HG03103 (cell line): ENCODE results near the gene TBXT.
"Not testable (repeated sequence)": the region's sequence is repeated elsewhere in the genome, so short reads cannot be mapped to it uniquely, and the experiment has no call there.

Experiments
- ATAC-seq: cut with Tn5 transposase; IDR thresholded peaks from one replicate; pipeline ENCODE4 v1.9.1; 2021; ENCODE audit warnings: low read depth; ENCODE audit not compliant: unreplicated experiment

Gene TBXT, protein sequence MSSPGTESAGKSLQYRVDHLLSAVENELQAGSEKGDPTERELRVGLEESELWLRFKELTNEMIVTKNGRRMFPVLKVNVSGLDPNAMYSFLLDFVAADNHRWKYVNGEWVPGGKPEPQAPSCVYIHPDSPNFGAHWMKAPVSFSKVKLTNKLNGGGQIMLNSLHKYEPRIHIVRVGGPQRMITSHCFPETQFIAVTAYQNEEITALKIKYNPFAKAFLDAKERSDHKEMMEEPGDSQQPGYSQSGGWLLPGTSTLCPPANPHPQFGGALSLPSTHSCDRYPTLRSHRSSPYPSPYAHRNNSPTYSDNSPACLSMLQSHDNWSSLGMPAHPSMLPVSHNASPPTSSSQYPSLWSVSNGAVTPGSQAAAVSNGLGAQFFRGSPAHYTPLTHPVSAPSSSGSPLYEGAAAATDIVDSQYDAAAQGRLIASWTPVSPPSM

DNA sequence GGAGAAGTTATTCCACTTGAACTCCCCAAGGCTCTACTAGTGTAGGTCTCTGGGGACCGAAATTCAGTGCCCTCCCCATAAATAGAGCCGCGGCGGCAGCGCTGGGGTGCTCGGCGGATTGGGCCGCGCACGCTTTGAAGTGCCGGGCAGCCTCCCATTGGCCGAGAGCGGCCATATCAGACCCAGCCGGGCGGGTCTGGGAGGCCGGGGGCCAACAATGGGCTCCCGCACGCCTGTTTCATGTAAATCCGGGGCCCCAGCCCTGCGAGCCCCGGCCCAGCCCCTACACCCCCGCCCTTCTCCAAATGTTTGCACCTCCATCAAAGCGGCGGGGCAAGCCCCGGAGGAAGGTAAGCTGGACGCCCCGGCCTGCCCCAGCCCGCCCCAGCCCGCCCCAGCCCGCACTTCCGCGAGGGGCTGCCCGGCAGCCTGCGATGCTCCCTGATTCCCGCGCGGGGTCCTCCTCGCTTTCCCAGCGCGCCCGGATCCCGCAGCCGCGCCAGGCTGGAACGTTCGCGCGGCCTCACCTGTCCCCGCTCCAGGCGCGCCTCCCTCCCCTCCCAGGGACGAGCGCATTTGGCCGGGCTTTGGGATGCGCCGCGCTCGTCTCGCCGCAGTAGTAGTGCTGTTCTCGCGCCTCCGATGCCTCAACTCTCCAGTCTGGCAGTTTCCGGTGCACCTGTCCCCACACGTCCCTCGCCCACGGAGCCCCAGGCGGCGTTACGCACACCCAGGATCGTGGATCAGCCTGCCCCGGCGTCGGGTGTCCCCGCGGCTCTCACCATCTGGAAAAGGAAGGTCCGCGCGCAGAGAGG, at the start of gene TBXT:
TBXT (minus strand) TSS at position 51 of the 815 bp plus-strand sequence. CDS start 260 bp downstream, outside the sequence.
- no peak for ATAC-seq

DNA sequence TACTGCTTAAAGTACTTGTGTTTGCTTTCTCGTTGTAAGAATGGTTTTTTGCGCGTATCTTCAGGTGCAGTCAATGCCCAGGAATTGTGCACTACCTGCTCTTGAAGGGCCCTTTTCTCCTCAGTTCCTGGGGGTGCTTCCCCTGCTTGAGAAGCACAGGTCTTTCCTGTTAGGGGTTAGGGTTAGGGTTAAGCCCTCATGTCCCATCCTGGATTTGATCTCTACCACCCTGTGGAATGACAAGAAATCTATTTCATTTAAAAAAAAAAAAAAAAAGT, 39.6 kb upstream of the TBXT start:
- ATAC-seq: no peak

- no peak for ATAC-seq
Observed at GRCh38 chr6:166206510-166207283, 39.0 kb upstream of the TBXT start.

DNA sequence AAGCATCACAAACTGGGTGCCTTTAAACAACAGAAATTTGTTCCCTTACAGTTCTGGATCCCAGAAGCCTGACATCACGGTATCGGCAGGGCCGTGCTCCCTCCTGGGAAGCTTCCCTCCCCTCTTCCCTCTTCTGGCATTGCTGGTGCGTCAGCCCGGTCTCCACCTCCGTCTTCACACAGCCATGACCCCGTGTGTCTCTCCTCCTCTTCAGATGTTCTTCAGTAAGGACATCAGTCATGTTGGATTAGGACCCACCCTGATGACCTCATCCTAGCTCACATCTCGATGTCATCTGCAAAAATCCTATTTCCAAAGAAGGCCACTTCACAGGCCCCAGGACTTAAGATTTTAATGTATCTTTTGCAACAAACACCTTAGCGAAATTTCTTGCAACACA, 38.4 kb upstream of the TBXT start:
- ATAC-seq: no peak

DNA sequence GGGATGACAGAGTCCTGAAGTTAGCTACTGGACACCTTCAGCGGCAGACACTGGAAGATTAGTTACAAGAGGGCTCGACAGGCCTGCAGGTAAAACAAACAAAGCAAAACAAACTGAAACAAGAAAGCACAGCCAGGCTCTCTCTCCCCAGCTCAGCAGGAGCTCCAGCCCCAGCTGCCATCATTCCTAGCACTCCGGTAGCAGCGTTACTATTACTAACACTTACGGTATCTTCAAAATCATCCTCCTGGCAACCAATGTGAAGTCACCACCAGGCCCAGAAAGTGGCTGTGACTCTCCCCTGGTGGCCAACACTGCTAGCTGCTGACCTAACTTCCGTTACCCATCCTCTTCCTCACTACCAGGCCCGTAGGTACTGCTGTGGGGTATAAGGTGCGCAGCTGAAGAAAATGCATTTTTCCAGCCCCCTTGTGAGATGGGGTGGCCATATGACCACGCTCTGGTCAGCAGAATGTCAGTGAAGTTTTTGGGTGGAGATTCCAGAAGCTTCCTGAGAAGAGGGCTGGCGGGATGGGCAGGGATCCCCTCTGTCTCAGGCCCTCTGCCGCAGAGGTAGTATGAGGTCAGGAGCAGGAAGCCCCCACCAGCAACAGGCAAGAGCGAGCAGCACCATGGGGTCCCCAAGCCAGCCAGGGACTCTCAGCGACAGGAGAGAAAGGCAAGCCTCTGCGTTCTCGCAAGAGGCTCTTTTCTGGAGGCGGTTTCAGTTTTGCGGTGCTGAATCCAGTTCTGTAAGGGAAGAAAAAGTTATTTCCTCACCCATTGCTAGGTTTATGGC, 37.4 kb upstream of the TBXT start:
- ATAC-seq: no peak

DNA sequence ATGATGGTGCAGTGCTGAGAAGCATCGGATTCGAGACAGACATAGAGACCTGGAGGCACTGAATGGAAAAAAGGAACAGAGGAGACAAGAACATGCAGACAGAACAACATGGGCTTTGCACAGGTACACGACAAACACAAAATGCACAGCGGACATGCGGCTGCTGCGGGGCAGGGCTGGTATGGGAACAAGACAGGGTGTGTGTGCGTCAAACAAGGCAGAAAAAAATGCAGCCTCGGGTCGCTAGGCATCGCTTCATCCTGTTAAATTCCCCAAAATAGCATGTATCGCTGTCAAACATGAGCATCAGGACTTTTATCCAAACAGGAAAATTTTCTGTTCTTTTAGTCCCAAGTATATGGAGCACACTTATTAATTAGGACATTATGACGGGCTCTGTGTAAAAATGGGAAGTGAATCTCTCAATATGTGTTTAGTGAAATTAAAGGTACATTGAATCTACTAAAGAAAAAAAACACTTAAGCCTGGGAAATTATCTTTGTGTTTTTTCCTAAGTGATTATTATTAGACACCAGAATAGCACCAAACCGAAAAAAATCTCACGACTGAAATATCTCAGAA, 36.1 kb upstream of the TBXT start:
- ATAC-seq: no peak

DNA sequence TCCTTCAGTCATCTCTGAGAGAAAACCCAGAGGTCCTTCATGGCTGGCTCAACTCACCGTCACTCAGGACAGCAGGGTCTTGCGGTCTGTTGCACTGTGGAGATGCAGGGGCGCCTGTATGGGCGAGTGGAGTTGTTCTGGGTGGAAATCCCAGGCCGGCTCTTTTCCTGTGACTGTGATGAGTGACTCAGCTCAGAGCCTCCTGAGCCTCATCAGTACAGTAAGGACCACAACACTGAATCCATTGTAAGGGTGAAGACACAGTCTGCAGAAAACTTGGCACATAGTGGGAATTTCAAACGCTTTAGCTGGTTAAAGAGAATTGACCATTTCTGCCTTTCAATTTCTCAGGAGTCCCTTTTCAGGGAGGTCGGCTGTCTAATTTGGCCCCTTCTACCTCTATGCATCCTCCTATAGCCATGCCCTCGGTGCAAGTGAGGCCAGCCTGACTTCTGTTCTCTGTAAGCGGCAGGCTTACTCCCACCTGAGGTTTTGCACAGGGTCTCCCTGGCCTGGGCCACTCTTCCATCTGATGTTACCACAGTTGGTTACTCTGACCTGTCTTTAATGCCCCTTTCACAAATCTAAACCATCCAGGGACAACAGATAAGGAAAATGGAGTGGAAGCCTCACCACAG, 35.5 kb upstream of the TBXT start:
- no peak for ATAC-seq

DNA sequence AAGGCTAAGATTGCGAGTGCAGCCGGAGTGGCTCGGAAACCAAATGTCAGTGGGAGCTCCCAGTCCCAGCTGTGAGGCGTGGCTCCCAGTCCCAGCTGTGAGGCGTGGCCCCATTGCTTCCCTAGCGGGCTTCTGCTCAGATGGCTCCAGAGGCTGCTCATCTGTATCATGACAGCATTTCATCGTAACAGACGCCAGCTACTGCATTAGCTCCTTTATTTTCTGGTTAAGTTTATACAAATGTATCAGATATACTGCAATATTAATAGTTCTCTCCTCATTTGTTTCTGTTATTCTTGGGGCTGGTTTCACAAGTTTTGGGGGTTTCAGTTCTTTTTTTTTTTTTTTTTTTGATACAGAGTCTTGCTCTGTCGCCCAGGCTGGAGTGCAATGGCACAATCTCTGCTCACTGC, 34.7 kb upstream of the TBXT start:
- ATAC-seq: peak; percentile 71

DNA sequence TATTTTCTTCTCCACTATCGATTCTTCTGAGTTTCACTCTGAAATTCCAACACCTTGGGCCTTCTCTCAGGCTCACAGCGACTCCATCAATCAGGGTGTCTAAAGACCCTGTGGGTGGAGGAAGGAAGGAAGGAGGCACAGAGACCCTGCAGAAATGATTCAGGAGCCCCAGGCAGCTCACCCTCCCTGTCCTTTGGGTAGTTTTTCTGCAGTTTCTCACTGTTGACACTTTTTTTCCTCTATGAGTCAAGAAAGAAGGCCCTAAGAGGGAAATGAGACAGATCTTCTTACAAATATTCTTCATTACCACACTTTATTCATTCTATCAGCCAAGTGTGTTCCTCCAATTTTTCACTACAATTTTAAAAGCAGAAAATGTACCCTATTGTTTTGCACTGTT, 34.2 kb upstream of the TBXT start:
- ATAC-seq: peak; percentile 18

DNA sequence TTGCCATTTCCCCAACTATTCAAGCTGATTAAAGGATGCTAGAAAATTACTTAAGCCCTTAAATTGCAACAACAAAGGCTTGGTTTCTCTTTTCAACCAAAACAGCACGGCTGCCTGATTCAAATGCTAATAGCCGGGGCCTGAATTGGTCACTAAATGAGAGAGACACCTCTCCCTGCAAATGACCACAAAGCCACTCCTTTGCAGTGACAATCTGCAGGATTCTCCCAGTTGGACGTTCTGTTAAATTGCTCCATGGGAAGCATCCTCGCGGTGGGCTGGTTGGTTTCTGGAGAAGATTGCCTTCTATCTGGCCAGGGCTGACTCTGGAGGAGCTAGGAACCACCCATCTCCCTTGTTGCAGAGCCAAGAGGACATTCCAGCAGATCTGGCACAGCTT, 29.7 kb upstream of the TBXT start:
- no peak for ATAC-seq

- no peak for ATAC-seq
Observed at GRCh38 chr6:166195860-166196238, 28.2 kb upstream of the TBXT start.

GRCh38 chr6:166194914-166195859, 27.5 kb upstream of the TBXT start:
- ATAC-seq: no peak

DNA sequence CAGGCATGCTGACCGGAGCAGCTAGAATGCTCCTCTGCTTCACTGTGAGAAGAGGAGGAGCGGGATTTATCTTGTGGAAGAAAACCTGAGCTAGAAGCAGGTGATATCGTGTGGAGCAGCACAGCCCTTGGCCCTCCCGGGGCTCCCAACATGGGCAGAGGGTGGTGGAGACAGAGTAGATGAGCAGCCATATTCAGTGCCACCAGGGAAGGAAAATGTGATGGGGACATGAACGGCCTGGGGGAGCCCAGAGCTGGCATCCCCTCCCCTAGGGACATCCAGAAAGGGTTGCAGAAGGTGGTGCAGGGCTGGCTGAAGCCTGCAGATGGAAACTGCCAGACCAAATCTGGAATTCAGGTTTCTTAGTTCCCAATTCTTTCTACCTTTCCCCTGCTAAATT, 24.9 kb upstream of the TBXT start:
- ATAC-seq: no peak

GRCh38 chr6:166192136-166192535, 24.5 kb upstream of the TBXT start:
- no peak for ATAC-seq

DNA sequence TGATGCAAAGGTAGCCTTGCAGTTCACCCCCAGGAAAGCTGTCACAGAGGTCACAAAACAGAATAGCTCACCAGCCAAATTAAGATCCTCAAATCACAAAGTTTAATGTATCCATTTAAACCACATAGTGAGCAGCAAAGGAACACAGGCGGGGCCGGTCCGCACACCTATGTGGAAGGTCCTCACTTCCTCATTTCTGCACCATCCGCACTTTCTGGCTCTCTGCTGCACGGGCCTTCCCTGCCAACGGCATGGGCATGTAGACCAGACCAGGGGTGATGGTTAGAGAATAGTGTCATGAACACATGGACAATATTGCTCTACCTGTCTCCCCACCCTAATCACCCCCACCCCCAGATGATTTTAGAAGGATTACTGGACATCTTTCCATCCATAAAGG, 12.1 kb upstream of the TBXT start:
- peak; percentile 69 for ATAC-seq

- ATAC-seq: no peak
Observed at GRCh38 chr6:166176106-166176505, 8.5 kb upstream of the TBXT start.

DNA sequence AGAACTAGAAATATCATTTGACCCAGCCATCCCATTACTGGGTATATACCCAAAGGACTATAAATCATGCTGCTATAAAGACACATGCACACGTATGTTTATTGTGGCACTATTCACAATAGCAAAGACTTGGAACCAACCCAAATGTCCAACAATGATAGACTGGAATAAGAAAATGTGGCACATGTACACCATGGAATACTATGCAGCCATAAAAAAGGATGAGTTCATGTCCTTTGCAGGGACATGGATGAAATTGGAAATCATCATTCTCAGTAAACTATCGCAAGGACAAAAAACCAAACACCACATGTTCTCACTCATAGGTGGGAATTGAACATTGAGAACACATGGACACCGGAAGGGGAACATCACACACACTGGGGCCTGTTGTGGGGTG, 7.4 kb upstream of the TBXT start:
- ATAC-seq: not testable (repeated sequence)

- ATAC-seq: no peak
Observed at GRCh38 chr6:166174031-166174430, 6.4 kb upstream of the TBXT start.
